SH-SY5Y (cell line): ENCODE data around the gene VEZT.

Experiments used
- GATA2 ChIP-seq: IDR thresholded peaks from 2 replicates; pipeline ENCODE4 v1.6.1; 2011; ENCODE audit warnings: mild to moderate bottlenecking, low read depth, low read length
- GATA3 ChIP-seq: IDR thresholded peaks from 2 replicates; pipeline ENCODE4 v1.6.1; 2011; ENCODE audit warnings: low read depth, mild to moderate bottlenecking, low read length, moderate library complexity

DNA sequence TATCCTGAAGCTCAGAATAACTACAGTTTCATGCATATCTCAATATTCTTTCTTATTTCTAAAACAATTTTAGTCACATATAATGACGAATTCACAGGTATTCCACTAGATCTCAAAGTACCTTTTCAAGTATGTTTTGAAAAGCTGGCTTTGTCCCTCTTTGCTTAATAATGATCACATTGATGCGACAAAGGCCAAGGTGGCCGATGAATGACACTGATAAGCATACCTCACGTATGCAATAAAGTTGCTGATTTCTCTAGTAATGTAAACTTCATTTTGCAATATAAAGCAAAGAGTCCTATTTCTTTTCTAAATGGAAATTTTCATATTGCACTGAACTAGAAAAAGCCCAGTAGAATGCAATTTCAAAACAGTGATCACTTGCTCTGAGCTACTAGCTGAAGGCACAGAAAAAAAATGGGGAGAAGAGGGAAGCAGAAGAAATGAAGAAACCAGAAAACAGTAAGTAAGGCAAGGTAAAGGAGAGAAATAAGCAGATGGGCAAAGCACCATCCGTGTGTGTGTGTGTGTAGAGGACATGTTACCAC lies 29.7 kb upstream of the VEZT start:
- TF ChIP-seq GATA2, result no peak
- no peak for TF ChIP-seq GATA3
